Left forelimb (tissue), 1 donor: ENCODE data around the gene KCNK13.
A peak's percentile ranks its signal among the peaks of the same experiment; 100 is the strongest.
"Not testable (repeated sequence)": the region's sequence is repeated elsewhere in the genome, so short reads cannot be mapped to it uniquely, and the experiment has no call there.

ENCODE experiments used
- DNase-seq: peaks from one replicate; pipeline ENCODE4 v3.0.0-alpha.2; 2018; ENCODE audit warnings: low spot score

The KCNK13 gene

DNA sequence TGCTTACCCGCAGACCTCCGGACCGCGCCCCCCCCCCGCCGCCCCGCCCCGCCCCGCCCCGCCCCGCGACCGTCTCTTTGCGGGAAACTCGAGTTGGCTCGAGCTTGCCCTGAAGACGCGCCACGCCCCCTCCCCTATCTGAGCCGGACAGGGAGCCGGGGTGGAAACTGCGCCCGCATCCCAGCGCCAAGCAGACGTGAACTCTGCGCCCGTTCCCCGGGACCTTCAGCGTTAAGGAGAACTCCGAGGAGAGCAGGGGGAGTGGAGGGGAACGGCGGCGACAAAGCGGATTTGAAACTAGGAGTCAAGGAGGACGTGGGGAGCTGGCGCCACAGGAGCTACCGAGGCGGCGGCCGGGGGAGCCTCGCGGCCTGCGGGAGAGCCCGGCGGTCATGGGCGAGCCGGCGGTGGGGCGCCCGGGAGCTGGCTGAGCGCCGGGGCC, at the start of gene KCNK13:
Gene KCNK13 (plus strand): TSS at position 310 of the 442 bp plus-strand sequence. CDS start 212 bp downstream, outside the sequence.
- DNase-seq, result no peak

DNA sequence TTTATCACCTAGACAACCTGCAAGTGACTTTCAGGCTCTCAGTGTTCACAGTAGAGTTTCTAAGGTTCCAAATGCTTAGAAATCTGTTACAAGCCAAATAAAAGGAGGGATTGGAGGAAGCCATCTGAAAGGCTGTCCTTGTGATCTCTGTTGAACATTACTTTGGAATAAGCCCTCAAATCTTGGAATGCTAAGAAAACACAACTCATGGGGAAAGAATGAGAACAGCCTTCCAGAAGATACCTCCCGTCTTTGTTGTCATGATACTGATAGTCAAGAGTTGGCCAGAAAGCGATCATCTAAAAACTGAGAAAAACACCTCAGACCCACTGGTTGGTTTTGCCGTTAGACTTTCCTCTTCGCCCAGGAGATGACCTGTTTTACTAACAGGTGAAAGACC, 44.4 kb upstream of the KCNK13 start:
- DNase-seq, result no peak

DNA sequence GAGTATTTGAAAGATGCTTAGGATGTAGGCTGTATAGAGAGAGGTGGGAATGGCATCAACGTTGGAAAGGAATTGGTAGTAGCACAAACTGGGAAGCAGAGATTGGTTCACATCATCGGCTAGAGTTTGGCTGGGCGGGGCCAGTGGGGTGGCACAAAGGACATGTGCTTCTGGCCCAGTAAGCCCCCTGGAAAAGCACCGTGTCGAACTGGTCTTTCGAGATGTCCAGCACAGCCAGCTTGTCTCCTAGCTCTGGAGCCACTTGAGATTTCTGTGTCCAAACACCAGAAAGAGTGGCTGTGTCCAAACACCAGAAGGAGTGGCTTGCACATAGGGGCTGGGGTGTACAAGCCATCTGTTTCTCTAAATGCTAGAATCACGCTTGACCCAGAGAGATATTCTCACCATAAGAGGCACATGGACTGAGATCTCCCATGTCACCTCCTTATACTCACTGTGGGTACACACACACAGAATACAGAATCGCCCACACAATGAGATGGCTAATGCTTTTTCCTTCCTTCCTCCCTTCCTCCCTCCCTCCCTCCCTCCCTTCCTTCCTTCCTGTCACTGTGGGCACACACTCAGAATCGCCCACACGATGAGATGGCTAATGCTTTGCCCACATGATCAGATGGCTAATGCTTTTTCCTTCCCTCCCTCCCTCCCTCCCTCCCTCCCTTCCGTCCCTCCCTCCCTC, 41.8 kb upstream of the KCNK13 start:
- DNase-seq, result no peak

DNA sequence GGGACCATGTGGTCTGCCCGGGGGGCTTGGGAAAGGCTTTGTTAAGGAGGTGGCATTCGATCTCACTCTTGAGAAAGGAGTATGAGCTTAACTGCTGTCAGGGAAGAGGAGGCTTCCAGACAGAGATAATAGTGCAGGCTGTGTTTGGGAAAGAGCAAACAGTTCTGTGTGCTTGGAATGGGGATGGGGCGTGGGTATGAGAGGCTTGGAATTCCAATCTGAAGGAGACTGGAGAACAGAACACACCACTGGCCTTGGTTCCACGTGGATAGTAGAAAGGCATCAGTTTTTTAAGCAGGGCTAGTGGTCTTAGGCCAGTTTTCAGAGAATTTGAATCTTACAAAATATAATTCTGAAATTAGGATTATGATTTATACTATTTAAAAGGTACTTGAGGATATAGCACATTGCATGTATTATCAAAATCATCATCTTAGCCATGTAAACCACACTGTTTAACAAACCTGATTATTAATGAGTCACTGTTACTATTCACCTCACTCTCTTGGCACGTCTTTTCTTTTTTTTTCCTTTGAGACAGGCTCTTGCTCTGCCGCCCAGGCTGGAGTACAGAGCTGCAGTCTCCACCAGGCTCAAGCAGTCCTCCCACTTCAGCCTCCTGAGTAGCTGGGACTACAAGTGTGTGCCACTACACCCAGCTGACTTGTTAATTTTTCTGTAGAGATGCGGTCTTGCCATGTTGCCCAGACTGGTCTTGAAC, 38.5 kb upstream of the KCNK13 start:
- no peak for DNase-seq

DNA sequence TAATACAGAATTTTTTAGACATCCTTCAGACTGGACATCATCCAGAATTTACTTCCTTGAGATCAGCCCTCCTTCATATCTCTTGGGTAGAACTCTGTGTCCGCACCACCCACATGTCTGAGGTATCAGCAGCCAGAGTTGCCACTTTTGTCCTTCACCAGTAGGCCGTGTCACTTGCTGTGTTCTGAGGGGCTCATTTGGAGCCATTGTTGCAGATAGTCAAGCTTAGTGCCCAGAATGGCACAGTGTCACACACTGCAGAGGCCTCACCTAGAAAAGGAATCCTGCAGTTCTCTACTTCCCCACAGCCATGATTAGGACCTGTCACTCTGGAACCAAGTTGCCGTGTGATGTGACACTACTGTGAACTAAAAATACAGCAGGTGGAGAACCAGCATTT, 36.9 kb upstream of the KCNK13 start:
- DNase-seq, result no peak

DNA sequence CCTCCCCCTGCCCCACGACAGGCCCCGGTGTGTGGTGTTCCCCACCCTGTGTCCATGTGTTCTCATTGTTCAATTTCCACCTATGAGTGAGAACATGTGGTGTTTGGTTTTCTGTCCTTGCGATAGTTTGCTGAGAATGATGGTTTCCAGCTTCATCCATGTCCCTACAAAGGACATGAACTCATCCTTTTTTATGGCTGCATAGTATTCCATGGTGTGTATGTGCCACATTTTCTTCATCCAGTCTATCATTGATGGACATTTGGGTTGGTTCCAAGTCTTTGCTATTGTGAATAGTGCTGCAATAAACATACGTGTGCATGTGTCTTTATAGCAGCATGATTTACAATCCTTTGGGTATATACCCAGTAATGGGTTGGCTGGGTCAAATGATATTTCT, 35.2 kb upstream of the KCNK13 start:
- DNase-seq, result not testable (repeated sequence)

DNA sequence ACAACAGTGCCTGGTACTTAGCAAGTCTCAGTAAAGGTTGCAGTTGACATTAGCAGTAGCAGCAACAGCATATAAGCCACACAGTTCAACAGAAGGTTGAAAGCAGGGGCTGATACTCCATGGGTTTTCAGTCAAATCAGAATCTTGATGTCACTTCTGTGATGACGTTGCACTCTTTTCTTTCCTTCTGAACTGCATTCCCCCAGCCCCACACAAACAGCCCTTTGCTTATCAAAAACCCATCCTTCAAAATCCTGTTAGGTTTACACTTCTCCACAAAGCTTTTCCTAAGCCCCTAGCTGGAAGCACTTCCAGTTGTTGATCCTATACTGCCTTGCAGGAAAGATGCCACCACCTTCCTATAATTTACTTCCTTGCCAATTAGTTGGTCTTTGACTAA, 34.0 kb upstream of the KCNK13 start:
- DNase-seq, result no peak

DNA sequence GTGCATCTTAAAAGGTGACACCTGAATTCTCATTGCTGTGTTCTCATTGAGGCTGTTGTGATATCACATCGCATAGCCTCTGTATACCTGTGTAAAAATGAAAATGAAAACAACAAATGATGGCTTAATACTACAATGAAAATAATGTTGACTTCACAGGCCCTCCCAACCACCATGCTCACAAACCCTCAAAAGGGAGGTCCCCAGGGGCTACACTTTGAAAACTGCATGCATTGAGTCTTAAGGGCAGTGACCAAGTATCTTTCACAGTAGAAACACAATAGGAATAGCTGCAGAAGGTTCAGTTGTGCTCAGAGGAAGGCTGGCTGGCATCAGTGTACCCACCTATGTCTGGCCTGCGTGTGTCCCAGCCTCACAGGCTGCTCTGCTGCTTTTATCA, 27.6 kb upstream of the KCNK13 start:
- no peak for DNase-seq

DNA sequence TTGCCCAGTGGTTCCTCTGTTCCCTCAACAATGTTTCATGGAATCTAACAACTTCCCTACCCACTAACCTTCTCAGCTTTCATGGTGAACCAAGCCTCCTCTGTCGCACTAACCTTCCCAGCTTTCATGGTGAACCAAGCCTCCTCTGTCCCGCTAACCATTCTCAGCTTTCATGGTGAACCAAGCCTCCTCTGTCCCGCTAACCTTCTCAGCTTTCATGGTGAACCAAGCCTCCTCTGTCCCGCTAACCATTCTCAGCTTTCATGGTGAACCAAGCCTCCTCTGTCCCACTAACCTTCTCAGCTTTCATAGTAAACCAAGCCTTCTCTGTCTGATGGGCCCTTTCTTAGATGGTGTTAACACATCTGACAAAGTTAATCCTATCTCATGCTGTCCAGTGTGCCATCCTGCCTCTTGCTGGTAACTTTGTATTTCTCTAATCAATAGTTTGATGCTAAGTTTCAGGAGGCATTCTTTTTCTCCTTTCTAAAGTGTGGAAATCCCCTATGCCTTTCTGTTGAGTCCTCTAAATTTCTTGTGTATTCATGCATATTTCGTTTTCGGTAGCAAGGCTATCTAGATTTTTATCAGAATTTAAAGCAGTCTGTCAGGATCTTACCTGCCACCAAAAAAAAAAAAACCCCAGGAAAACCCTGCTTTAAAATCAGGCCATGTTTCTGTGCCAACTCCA, 26.8 kb upstream of the KCNK13 start:
- DNase-seq, result no peak

DNA sequence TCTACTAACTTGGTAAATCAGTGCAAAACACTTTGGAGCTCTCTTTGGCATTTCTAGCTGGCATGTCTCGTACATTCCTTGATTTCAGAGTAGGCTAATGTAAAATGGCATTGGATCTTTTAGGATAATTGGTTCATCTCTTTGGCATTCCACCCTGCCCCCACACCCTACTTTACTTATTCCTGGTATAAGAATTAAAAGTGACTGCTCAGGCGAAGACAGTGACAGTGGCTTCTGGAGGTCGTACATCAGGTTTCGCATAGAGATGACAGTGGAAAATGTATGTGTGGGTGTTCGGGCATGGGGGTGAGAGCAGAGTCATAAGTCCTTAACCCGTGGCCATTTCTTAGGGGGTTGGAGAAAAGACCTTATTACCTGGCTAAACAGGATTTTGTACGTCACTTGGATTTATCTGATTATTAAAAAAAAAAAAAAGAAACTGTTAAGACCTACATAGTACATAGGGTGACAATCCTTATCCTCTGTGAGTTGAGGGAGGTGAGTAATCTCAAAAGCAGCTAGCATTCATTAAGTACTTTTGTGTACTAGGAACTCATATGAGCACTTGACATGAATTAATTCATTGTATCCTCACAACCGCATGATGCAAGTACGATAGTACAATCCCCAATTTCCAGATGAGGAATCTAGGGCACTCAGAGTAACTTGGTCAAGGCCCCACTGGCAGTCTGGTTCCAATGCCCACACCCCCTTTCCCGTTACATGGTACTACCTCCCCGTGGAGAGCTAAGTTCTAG, 22.4 kb upstream of the KCNK13 start:
- no peak for DNase-seq

DNA sequence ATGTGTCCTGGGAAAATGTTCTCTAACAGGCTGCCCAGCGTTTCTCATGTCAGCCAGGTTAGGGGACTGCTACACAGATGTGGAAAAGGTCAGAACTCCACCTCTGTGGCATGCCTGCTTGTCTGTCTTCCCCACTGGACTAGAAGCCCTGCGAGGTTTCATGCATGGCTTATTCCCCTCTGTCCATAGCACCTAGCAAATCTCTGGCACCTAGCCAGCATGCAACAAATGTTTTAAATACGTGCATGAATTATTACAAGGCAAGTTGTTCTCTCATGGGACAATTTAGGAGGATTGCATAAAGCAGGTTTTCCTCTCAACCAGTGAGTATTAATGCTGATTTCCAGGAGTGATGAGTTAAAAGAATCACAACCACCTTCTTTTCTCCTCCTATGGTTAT, 21.4 kb upstream of the KCNK13 start:
- DNase-seq, result no peak

DNA sequence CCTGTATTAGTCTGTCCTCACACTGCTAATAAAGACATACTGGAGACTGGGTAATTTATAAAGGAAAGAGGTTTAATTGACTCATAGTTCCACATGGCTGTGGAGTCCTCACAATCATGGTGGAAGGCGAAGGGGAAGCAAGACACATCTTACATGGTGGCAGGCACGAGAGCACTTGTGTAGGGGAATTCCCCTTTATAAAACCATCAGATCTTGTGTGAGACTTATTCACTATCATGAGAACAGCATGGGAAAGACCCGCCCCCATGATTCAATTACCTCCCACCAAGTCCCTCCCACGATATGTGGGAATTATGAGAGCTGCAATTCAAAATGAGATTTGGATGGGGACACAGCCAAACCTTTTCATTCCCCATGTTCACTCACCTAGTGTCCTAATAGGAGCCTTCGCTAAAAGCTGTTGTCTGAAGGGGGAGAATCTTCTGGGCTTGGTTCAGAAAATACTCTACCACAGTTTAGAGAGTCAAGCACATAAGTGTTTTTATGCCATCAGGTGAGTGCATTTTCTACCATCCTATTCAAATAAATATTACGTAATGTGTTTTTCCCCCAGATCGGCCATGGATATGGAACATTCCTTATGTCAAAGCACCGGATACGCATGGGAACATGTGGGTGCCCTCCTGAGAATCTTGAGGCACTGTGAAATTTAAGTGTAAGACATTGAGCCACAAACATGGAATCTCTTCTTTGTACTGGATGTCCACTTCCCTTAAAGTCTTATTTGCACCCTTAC, 19.1 kb upstream of the KCNK13 start:
- DNase-seq, result no peak

DNA sequence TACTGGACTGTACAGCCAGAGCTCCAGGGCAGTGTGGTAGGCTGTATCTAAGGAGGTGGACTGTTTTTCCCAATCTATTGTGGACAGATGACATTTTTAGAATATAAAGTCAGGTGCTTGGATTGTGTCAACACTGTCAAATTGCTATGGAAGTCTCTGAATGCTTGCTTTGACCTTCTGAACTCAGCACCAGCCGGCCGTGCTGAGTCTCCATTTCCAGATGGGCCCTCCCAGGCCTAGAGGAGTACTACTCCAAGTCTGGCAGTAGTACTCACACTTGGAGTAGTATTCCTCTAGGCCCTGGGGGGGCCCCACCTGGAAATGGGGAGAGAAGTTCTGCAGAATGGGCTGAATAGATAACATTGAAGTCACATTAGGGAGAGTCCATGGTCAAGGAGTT, 16.2 kb upstream of the KCNK13 start:
- DNase-seq, result no peak

DNA sequence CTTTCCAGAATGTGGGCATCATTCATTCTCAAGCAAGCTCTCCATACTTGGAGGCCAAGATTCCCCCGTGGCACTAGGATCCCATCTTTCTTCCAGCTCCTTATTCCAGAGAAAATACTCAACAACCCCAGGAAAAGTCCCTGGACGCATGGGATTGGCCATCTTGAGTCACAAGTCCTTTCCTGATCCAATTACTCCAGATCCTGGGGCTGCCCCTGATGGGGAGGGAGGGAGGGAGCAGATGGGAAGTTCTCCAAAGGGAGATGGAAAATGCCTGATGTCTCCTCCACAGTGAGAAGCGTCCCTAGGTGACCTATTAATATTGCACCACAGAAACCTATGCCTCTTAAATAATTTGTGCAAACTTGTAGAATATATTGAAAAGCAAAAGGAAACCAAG, 12.4 kb upstream of the KCNK13 start:
- DNase-seq, result no peak

DNA sequence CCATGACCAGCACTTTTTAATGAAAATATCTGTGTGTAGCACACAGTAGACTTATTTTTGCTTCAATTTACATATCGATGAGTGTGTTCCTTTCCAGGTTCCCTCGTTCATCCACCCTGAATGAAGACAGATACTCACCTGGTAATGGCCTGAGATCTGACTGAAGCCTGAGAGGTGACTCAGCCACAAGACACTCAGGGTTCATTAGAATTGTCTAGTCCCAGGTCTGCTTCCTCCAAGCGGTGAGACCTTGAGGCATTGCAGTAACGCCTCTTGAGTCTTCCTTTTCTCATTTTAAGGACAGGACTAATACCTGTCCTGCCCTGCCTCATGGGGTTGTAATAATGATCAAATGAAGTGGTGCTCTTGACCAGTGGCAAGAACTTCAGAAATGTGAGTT, 11.5 kb upstream of the KCNK13 start:
- no peak for DNase-seq

DNA sequence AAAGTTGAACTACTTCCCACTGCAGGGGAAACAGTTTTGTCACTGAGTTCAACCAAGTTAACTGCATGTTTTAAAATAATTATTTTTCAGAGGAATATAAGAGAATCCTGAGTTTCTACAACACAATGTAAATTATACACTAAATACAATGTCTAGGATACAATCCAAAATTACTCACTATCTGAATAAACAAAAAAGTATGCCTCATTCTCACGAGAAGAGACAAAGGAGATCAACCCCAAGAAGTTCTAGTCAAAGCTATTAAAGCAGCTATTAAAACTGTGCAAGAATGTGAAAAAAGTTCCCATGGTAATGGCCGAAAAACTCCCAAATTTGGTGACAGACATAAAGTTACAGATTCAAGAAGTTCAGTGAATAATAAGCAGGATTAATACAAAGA, 8.8 kb upstream of the KCNK13 start:
- no peak for DNase-seq

DNA sequence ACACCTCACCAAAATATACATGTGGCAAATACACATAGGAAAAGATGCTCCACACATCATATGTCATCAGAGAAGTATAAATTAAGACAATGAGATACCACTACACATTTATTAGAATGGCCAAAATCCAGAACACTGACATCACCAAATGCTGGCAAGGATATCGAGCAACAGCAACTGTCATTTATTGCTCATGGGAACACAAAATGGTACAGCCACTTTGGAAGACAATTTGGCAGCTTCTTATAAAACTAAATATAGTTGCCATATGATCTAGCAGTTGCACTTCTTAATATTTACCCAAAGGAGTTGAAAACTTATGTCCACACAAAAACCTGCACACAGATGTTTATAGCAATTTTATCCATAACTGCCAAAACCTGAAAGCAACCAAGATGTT, 7.0 kb upstream of the KCNK13 start:
- DNase-seq, result no peak

DNA sequence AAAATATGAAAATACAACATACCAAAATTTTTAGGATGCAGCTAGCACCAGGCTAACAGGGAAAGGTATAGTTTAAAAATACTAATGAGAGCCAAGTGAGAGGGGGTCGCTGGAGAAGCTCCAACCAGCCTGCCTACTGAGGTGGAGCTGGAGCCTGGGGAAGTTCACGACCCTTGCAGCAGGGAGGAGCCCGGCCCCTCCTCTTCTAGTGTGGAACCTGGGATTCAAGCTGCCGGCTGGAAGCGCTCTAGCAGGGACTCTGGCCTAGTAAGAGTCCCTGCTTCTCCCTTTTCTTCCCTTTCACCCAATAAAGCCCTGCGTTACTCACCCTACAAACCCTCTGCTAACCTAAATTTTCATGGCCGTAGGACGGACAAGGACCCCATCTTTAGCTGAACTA, 5.0 kb upstream of the KCNK13 start:
- DNase-seq, result no peak

DNA sequence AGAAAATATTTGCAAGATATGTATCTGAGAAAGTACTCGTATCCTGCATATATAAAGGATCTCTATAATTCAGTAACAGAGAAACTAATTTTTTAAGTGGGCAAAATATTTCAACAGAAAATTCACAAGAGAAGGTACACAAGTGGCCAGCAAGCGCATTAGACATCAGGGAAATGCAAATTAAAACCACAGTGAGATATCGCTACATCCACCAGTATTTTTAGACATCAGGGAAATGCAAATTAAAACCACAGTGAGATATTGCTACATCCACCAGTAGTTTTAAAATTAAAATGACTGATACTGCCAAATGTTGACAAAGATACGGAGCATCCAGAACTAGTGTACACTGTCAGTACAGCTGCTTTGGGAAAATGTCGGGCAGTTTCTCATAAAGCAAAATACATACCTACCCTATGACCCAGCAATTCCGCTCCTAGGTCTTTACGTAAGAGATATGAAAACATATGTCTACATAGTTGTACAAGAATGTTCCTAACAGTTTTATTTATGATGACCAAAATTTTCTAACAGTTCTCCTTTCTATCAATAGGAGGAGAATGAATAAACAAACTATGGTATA, 2.8 kb upstream of the KCNK13 start:
- no peak for DNase-seq

DNA sequence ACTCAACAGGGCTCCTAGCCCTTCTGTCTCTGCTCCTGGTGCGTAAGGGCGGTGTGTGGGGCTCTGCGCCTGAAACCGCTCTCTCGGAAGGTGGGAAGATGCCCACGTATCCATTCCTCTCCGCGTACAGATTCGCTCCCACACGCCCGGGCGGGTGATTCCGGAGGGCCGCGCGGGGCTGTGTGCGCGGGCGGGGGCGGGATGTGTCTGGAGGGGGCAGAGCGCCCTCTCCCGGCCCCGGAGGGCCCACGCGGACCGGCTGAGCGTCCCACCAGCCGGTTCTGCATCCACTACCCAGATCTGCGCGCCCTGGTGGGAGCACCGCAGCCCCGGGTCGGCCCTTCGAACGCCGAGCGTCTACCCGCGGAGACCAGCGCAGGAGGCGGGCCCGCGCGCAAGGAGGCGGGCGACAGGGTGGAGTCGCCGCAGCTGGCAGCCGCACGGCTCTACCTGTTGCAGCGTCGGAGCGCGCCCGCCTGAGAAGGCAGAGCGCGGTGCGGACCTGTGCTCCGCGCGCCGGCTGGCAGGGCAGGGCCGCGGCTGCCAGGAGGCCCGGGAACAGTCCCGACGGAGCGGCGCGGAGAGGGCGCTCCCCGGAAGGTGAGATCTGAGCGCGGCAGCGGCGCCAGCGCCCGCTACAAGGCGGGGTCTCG, 1.4 kb upstream of the KCNK13 start:
- peak; percentile 73 for DNase-seq
